22Rv1 (cell line): ENCODE results near the gene PC.

Experiments used
- H3K27ac ChIP-seq: fragments of 450-650 bp; 2 replicates; pipeline ENCODE4 v1.5.1; 2017
- CTCF ChIP-seq: fragments of 450-650 bp; IDR thresholded peaks from 2 replicates; pipeline ENCODE4 v1.5.1; 2017; ENCODE audit warnings: mild to moderate bottlenecking
- ZFX ChIP-seq: fragments of 450-650 bp; IDR thresholded peaks from 2 replicates; pipeline ENCODE4 v1.6.1; 2017; ENCODE audit warnings: antibody characterized with exemption, borderline replicate concordance

The PC gene

GRCh38 chr11:66854729-66855211 is 103.4 kb downstream of the PC start:
- peak overlapping the region; percentile 78; the same call in 1 of the 2 replicates for H3K27ac ChIP-seq

GRCh38 chr11:66854231-66854661 is 103.9 kb downstream of the PC start:
- no peak overlapping the region for H3K27ac ChIP-seq
- TF ChIP-seq ZFX: no peak
- no peak for TF ChIP-seq CTCF

More at GRCh38 chr11:66854729-66855211, 103.4 kb downstream of the PC start:
- TF ChIP-seq CTCF (no peak), ZFX (no peak)

GRCh38 chr11:66853242-66854229 is 104.6 kb downstream of the PC start:
- TF ChIP-seq CTCF: no peak
- no peak for TF ChIP-seq ZFX
- H3K27ac ChIP-seq: no peak overlapping the region

GRCh38 chr11:66852466-66853241 is 105.5 kb downstream of the PC start:
- no peak overlapping the region for H3K27ac ChIP-seq
- TF ChIP-seq CTCF (no peak), ZFX (no peak)

GRCh38 chr11:66851698-66852465 is 106.3 kb downstream of the PC start:
- H3K27ac ChIP-seq: no peak overlapping the region
- TF ChIP-seq CTCF (peak; percentile 54), ZFX (no peak)

- no peak for TF ChIP-seq ZFX
- TF ChIP-seq CTCF: no peak
Measured at GRCh38 chr11:66851239-66851596, 107.0 kb downstream of the PC start.

More at GRCh38 chr11:66851239-66851596, 107.0 kb downstream of the PC start:
- no peak overlapping the region for H3K27ac ChIP-seq
